B cell (primary cell): ENCODE results near the gene HS1BP3.

Source experiments
- CTCF ChIP-seq: fragments of 200-600 bp; IDR thresholded peaks from one replicate; pipeline ENCODE4 v1.8.0; 2022; ENCODE audit warnings: antibody characterized with exemption, mild to moderate bottlenecking
- EZH2 ChIP-seq: IDR thresholded peaks from 2 replicates; pipeline ENCODE4 v1.6.1; 2012; ENCODE audit warnings: borderline replicate concordance, low read depth, mild to moderate bottlenecking, moderate library complexity, low read length; ENCODE audit not compliant: insufficient read depth, poor library complexity, severe bottlenecking

- TF ChIP-seq CTCF, result no peak
- no peak for TF ChIP-seq EZH2
Observed at GRCh38 chr2:20674974-20675679, 24.2 kb upstream of the HS1BP3 start.
